SK-N-SH treated with all-trans-retinoic acid at 6 μM for 48 hours (cell line): ENCODE results near the gene ARID1A.

ENCODE experiments used
- ATAC-seq: fragments of 200-7000 bp; cut with Tn5 transposase; 3 replicates; pipeline ENCODE4 v1.9.1; 2020; ENCODE audit warnings: mild to moderate bottlenecking, moderate library complexity
- ARNTL ChIP-seq: fragments of 450-650 bp; formaldehyde crosslinking; IDR thresholded peaks from 2 replicates; pipeline ENCODE4 v1.5.0; 2020; ENCODE audit warnings: low read depth, mild to moderate bottlenecking, moderate library complexity, borderline replicate concordance
- BACH2 ChIP-seq: fragments of 250-450 bp; sonication (Bioruptor Pico); IDR thresholded peaks from 2 replicates; pipeline ENCODE4 v1.9.0; 2021; ENCODE audit warnings: mild to moderate bottlenecking, borderline replicate concordance
- CSDC2 ChIP-seq: fragments of 250-450 bp; sonication (Bioruptor Pico); IDR thresholded peaks from 2 replicates; pipeline ENCODE4 v1.5.0; 2020; ENCODE audit warnings: mild to moderate bottlenecking, moderate library complexity
- CSRNP3 ChIP-seq: fragments of 250-450 bp; sonication (Bioruptor Pico); IDR thresholded peaks from 2 replicates; pipeline ENCODE4 v1.5.1; 2021; ENCODE audit warnings: mild to moderate bottlenecking, moderate library complexity
- ESRRG ChIP-seq: fragments of 250-450 bp; sonication (Bioruptor Pico); IDR thresholded peaks from 2 replicates; pipeline ENCODE4 v1.6.1; 2021; ENCODE audit warnings: mild to moderate bottlenecking
- GLIS3 ChIP-seq: fragments of 250-450 bp; sonication (Bioruptor Pico); IDR thresholded peaks from 2 replicates; pipeline ENCODE4 v1.5.0; 2020; ENCODE audit warnings: mild to moderate bottlenecking, moderate library complexity
- ISL1 ChIP-seq: fragments of 250-450 bp; sonication (Bioruptor Pico); IDR thresholded peaks from 2 replicates; pipeline ENCODE4 v2.1.2; 2022; ENCODE audit warnings: mild to moderate bottlenecking, moderate library complexity
- OSR1 ChIP-seq: fragments of 250-450 bp; sonication (Bioruptor Pico); IDR thresholded peaks from 2 replicates; pipeline ENCODE4 v1.8.0; 2022; ENCODE audit warnings: moderate library complexity, mild to moderate bottlenecking, inconsistent platforms
- PATZ1 ChIP-seq: fragments of 250-450 bp; sonication (Bioruptor Pico); IDR thresholded peaks from 2 replicates; pipeline ENCODE4 v1.8.0; 2020; ENCODE audit warnings: mild to moderate bottlenecking, moderate library complexity, borderline replicate concordance
- POU6F1 ChIP-seq: fragments of 250-450 bp; sonication (Bioruptor Pico); IDR thresholded peaks from 2 replicates; pipeline ENCODE4 v1.8.0; 2021; ENCODE audit warnings: low read depth, mild to moderate bottlenecking, moderate library complexity, borderline replicate concordance
- PPARA ChIP-seq: fragments of 250-450 bp; sonication (Bioruptor Pico); IDR thresholded peaks from 2 replicates; pipeline ENCODE4 v1.5.0; 2020; ENCODE audit warnings: mild to moderate bottlenecking, borderline replicate concordance
- RARB ChIP-seq: fragments of 250-450 bp; sonication (Bioruptor Pico); IDR thresholded peaks from 2 replicates; pipeline ENCODE4 v1.8.0; 2021; ENCODE audit warnings: mild to moderate bottlenecking, moderate library complexity
- TCF4 ChIP-seq: fragments of 250-450 bp; sonication (Bioruptor Pico); IDR thresholded peaks from 2 replicates; pipeline ENCODE4 v1.8.0; 2021; ENCODE audit warnings: mild to moderate bottlenecking, moderate library complexity, borderline replicate concordance
- TOX ChIP-seq: fragments of 250-450 bp; sonication (Bioruptor Pico); IDR thresholded peaks from 2 replicates; pipeline ENCODE4 v1.8.0; 2021; ENCODE audit warnings: mild to moderate bottlenecking, moderate library complexity, borderline replicate concordance
- TSHZ2 ChIP-seq: fragments of 250-450 bp; sonication (Bioruptor Pico); IDR thresholded peaks from 2 replicates; pipeline ENCODE4 v1.5.0; 2020; ENCODE audit warnings: mild to moderate bottlenecking, moderate library complexity
- ZC3H10 ChIP-seq: fragments of 250-450 bp; sonication (Bioruptor Pico); IDR thresholded peaks from 2 replicates; pipeline ENCODE4 v1.5.1; 2021; ENCODE audit warnings: mild to moderate bottlenecking, moderate library complexity
- ZFP3 ChIP-seq: fragments of 250-450 bp; sonication (Bioruptor Pico); IDR thresholded peaks from 2 replicates; pipeline ENCODE4 v1.5.0; 2020; ENCODE audit warnings: mild to moderate bottlenecking, moderate library complexity
- ZFP30 ChIP-seq: fragments of 450-650 bp; formaldehyde crosslinking; IDR thresholded peaks from 2 replicates; pipeline ENCODE4 v1.5.0; 2022; ENCODE audit warnings: mild to moderate bottlenecking, moderate library complexity
- ZNF565 ChIP-seq: fragments of 450-650 bp; formaldehyde crosslinking; conservative IDR thresholded peaks from 2 replicates; pipeline ENCODE4 v1.5.0; 2020; ENCODE audit warnings: low read depth, mild to moderate bottlenecking, moderate library complexity
- ZNF70 ChIP-seq: fragments of 450-650 bp; formaldehyde crosslinking; IDR thresholded peaks from 2 replicates; pipeline ENCODE4 v1.5.0; 2020; ENCODE audit warnings: mild to moderate bottlenecking, moderate library complexity
- ZNF8 ChIP-seq: fragments of 450-650 bp; formaldehyde crosslinking; IDR thresholded peaks from 2 replicates; pipeline ENCODE4 v1.5.0; 2020; ENCODE audit warnings: mild to moderate bottlenecking, moderate library complexity

Gene ARID1A

GRCh38 chr1:26788836-26789611, 93.2 kb downstream of the ARID1A start:
- no peak for TF ChIP-seq GLIS3 (CRISPR knock-in tag)
- no peak for TF ChIP-seq CSRNP3
- no peak for TF ChIP-seq ZFP3 (CRISPR knock-in tag)
- TF ChIP-seq TCF4 (CRISPR knock-in tag): no peak
- no peak for TF ChIP-seq BACH2
- TF ChIP-seq ZNF8 (CRISPR knock-in tag): no peak
- no peak for TF ChIP-seq TOX
- TF ChIP-seq ZNF70 (CRISPR knock-in tag): no peak
- peak; percentile 52 for ATAC-seq

- no peak for ATAC-seq
- no peak for TF ChIP-seq PATZ1
- TF ChIP-seq PPARA (CRISPR knock-in tag): no peak
- no peak for TF ChIP-seq ZNF8 (CRISPR knock-in tag)
- no peak for TF ChIP-seq ZFP3 (CRISPR knock-in tag)
- no peak for TF ChIP-seq ZNF70 (CRISPR knock-in tag)
- TF ChIP-seq ESRRG: no peak
Measured at GRCh38 chr1:26789612-26789865, 93.7 kb downstream of the ARID1A start.

GRCh38 chr1:26789931-26790330, 94.1 kb downstream of the ARID1A start:
- no peak for TF ChIP-seq CSDC2 (CRISPR knock-in tag)
- no peak for TF ChIP-seq TOX
- no peak for TF ChIP-seq GLIS3 (CRISPR knock-in tag)
- TF ChIP-seq TCF4 (CRISPR knock-in tag): no peak
- no peak for TF ChIP-seq POU6F1 (CRISPR knock-in tag)
- TF ChIP-seq ZC3H10: no peak
- no peak for TF ChIP-seq OSR1 (CRISPR knock-in tag)
- TF ChIP-seq ZFP3 (CRISPR knock-in tag): no peak
- TF ChIP-seq ISL1 (CRISPR knock-in tag): no peak
- TF ChIP-seq CSRNP3: no peak
- TF ChIP-seq ZNF8 (CRISPR knock-in tag): no peak
- no peak for TF ChIP-seq ARNTL (CRISPR knock-in tag)
- TF ChIP-seq ZNF70 (CRISPR knock-in tag): no peak
- TF ChIP-seq ESRRG: no peak
- TF ChIP-seq ZFP30: no peak
- no peak for TF ChIP-seq ZNF565 (CRISPR knock-in tag)
- no peak for ATAC-seq

GRCh38 chr1:26790551-26790953, 94.7 kb downstream of the ARID1A start:
- ATAC-seq: no peak
- TF ChIP-seq OSR1 (CRISPR knock-in tag) (no peak), RARB (CRISPR knock-in tag) (no peak), ISL1 (CRISPR knock-in tag) (no peak), TCF4 (CRISPR knock-in tag) (no peak), ZC3H10 (no peak), TSHZ2 (no peak), ARNTL (CRISPR knock-in tag) (no peak)
